Stimulated activated CD8-positive, alpha-beta memory T cell treated with anti-CD3 and anti-CD28 coated beads, Interleukin-7, amount 100 ng/mL, for 48 hours (primary cell): ENCODE measurements around the gene FUT4.
"Not testable (repeated sequence)": the region's sequence is repeated elsewhere in the genome, so short reads cannot be mapped to it uniquely, and the experiment has no call there.

ENCODE experiments used
- DNase-seq, 2 donors: peaks; one replicate each; pipeline ENCODE4 v3.0.0-alpha.2; 2020; ENCODE audit warnings: low read depth in 1 of 2; ENCODE audit errors: extremely low read depth in 1 of 2

The FUT4 gene, protein sequence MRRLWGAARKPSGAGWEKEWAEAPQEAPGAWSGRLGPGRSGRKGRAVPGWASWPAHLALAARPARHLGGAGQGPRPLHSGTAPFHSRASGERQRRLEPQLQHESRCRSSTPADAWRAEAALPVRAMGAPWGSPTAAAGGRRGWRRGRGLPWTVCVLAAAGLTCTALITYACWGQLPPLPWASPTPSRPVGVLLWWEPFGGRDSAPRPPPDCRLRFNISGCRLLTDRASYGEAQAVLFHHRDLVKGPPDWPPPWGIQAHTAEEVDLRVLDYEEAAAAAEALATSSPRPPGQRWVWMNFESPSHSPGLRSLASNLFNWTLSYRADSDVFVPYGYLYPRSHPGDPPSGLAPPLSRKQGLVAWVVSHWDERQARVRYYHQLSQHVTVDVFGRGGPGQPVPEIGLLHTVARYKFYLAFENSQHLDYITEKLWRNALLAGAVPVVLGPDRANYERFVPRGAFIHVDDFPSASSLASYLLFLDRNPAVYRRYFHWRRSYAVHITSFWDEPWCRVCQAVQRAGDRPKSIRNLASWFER

DNA sequence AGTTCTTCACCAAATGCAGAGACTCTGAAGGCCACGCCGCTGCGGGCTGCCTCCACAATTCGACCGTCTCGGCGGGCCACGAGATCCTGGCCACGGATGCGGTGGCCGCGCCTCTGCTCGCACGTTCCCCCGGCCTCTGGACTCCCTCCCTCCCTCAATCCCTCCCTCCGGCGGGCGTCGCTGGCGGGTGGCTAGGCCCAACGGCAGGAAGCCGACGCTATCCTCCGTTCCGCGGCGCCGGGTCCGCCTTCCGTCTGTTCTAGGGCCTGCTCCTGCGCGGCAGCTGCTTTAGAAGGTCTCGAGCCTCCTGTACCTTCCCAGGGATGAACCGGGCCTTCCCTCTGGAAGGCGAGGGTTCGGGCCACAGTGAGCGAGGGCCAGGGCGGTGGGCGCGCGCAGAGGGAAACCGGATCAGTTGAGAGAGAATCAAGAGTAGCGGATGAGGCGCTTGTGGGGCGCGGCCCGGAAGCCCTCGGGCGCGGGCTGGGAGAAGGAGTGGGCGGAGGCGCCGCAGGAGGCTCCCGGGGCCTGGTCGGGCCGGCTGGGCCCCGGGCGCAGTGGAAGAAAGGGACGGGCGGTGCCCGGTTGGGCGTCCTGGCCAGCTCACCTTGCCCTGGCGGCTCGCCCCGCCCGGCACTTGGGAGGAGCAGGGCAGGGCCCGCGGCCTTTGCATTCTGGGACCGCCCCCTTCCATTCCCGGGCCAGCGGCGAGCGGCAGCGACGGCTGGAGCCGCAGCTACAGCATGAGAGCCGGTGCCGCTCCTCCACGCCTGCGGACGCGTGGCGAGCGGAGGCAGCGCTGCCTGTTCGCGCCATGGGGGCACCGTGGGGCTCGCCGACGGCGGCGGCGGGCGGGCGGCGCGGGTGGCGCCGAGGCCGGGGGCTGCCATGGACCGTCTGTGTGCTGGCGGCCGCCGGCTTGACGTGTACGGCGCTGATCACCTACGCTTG lies at the start of gene FUT4:
TSS of gene FUT4 (plus strand) at position 227 of the 951 bp plus-strand sequence. CDS start at position 440, 213 bp downstream.
- DNase-seq: peak; percentile 63 to 71

DNA sequence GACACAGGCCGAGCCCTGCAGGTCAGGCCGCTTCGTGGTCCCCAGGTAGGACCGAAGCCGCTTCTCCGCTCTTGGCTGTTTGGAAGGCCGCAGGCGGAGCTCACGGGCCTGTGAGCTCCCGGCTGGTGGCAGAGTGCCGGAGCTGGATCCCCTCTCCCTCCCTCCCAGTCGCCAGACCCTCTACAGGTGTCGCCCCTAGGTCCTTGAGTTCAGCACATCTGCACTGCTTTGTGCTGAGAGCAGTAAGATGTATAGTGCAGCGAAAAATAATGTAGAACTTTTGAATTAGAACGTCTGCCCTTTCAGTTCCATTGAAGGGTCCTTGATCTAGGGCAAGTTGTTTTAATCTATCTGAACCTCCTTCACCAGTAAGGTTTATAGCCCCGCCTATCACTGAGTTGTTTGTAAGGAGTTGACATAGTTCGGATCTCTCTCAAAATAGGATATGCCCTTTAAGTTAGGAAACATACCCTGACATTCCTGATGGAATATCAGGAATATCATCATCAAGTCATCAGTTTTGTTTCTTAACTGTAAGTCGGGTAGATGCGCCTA lies 49.5 kb upstream of the FUT4 start:
- DNase-seq: no peak

DNA sequence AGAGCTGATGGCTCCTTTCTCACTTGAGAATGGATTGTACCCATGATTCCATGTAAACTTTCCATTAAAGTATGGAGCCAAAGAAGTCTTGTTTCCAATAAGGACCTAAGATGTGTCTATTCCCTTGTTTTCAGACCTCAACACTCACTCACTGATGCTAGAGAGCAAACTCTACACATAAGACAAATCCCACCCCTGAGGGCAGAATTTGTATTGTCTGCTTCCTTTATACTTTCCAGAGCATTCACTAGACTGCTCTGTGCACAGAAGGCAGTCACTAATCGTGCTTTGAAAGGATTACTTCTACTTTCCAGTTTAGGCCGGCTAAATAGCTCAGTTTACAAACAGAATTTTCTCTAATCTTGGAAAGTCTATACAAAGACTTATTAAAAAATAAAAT lies 43.5 kb upstream of the FUT4 start:
- no peak for DNase-seq

DNA sequence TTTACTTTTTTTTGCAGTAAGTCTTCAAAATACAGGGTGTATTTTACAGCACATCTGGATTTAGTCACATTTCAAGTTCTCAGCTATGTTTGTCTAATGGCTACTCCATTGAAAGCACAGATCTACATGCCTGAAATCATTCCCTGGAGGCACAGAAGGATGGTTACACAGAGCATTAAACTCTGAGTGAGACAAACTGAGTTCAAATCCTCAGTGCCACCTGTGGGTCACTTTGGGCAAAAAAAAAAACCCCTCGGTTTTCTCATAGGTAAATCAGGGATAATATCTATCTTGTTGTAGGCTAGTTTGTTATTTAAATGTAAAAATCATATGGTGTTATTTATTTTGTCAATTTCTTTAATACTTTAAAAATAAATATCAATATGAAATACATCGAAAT lies 42.2 kb upstream of the FUT4 start:
- DNase-seq: no peak

DNA sequence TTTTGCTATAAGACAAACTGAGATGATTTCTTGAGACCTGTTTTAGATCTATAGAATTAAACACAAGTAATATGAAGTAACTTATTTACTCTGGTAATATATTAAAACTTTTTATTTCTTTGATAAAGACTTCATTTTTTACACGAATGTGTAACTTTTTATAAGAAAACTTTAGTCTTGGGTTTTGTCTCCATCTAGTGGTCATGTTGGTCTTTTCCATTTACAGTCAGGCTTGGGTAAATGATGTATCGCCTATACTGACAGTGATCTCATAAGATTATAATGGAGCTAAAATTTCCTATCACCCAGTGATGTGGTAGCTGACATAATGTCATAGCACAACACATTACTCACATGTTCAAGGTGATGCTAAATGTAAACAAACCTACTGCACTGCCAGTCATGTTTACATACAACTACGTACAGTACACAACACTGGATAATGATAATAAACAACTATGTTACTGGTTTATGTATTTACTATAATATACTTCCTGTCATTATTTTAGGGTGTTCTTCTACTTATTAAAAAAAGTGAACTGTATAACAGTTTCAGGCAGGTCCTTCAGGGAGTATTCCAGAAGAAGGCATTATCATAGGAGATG lies 38.9 kb upstream of the FUT4 start:
- no peak for DNase-seq

DNA sequence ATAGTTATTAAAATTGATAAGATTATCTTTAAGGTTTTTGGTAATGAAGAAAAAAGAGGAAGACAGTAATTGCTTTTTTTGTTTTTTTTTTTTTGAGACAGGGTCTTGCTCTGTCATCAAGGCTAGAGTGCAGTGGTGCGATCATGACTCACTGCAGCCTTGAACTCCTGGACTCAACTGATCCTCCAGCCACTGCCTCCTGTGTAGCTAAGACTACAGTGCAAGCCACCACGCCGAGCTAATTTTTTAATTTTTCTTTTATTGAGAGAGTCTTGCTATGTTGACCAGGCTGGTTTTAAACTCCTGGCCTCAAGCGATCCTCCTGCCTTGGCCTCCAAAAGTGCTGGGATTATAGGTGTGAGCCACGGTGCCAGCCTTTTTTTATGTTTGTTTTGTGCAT lies 37.2 kb upstream of the FUT4 start:
- DNase-seq: not testable (repeated sequence)

DNA sequence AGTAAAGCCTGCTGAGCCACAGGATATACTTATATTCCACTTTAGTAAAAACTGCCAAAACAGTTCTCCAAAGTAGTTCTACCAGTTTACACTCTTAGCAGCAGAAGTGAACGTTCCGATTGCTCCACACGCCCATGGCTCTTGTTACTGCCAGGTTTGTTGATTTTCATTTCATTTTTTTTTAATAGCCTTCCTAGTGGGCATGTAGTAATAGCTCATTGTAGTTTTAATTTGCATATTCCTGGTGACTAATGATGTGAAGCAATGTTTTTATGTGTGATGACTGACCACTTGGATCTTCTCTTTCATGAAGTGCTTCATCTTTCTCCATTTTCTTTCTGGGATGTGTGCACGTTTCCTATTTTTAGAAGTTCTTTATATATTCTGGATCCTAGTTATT lies 36.2 kb upstream of the FUT4 start:
- DNase-seq: no peak

DNA sequence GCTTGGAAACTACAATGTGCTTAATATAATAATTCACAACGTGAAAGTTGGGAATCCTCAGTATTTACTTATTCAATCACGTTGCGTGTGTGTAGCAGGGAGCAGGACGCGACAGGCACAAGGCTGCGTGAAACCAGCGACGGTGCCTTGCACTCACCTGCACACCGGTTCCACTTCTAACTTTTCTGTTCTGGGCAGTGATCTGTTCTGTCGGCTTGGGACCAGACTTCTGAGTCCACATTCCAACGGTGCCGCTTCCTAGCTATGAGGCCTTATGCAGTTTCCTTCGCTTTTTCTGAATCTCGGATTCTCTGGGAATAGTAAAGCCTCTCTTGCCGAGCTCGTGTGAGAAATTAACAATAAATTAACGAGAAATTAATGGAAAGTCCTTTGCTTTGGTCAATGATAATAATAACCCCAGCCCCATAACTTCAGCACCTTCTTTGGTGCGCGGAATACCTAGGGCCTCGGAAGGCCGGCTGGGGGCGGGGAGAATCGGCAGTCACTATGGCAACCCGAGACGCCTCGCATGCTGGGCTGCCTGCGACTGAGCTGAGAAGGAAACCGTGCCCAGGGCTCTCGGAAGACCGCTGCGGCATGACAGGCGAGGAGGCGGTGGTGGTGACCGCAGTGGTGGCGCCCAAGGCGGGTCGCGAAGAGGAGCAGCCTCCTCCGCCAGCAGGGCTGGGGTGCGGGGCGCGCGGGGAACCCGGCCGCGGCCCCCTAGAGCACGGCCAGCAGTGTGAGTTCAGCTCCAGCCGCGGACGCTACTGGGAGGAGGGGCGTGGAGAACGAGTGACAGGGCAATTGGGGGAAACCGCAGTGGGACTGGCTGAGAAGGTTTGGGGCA lies 31.6 kb upstream of the FUT4 start, which contains the start of gene C11orf97:
TSS of gene C11orf97 (plus strand) at position 530 of the 850 bp plus-strand sequence. CDS start at position 598, 68 bp downstream.
- peak; percentile 36 to 48 for DNase-seq

DNA sequence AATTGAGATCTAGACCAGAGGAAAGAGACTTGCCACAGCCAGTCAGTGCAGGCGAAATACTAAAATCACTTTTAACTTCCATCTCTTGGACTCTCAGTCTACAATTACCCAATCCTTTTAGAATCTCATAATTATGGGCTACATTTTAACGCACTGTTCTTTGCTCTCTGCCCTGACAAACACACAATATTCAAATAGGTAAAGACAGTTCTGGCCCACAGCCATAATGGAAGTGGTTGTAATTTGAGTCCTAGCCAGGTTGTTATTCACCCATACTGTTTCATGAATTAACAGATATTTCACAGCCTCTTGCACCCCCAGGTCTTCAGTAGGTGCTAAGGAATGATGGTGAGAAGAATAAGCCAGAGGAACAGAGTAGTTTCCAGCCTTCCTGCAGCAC lies 30.6 kb upstream of the FUT4 start:
- no peak for DNase-seq

DNA sequence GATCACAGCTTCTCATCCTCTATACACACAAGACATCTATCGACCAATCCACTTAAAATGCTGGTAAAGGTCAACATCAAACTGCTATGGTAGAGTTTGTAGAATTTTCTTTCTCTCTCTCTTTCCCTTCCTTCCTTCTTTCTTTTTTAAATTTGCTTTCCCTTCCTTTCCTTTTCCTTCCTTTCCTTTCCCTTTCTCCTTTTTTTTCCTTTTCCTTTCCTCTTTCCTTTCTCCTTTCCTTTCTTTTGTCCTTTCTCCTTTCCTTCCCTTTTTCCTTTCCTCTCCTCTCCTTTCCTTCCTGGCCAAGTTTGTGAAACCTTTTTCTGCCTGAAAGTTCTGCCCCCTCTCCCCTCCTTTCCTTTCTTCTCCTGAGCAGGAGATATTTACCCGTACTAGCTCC lies 28.3 kb upstream of the FUT4 start:
- no peak for DNase-seq

DNA sequence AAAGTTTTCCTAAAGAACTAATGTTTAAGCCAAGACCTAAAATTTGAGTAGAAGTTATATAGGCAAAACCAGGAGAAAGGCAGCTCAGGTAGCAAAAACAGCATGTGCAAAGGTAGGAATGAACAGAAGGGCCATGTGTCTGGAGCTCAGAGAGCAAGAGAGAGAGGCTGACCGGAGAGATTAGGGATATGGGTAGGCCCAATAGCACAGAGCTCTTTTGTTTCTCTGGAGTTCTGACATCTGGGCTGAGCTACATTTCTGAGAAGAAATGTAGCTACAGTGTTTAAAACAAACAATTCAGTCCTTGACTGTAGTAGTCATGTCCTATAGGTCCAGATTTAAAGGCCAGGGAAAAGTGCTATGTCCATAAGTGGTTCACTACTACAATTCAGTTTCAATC lies 27.0 kb upstream of the FUT4 start:
- no peak for DNase-seq

DNA sequence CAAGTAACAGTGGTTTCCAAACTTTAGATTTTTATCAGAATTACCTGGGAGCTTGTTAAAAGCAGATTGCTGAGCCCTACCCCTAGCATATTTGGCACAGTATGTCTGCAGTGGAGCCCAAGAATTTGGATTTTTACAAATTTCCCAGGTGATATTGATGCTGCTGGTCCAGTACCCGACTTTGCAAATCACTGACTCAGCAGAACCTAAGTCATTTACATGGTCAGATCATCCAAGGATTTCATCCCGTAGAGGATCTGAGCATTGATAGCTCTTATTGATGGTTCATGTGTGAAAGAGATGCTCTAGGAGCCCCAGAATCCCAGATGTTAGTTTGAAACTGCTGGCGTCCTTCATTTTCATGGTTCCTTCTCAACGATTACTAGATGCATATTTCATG lies 25.4 kb upstream of the FUT4 start:
- DNase-seq: no peak

DNA sequence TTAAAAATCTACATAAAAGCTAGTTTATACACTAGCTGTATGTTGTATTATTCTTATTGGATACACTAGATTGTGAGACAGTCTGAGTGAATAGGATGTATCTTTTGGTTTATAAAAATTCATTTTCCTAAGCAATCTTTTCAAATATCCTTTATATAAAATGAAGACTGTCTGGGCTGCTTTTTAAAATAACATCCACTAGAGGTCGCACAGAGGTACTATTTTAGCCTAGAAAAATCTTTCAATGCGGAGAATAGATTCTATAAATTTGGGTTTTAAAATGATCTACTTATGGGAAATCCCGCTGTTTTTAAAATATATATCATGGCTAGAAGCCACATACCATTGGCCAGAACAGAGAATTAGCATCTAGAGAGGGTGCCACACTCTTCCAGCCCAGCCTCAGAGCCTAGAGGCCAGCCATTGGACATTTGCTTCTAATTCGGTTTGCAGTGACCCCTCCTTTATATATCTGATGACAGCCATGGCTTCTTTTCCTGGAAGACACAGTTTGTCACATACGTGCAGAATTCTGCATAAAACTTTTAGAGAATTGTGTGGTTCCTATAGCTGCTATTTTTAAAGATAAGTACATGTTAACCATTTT lies 24.1 kb upstream of the FUT4 start:
- DNase-seq: no peak

DNA sequence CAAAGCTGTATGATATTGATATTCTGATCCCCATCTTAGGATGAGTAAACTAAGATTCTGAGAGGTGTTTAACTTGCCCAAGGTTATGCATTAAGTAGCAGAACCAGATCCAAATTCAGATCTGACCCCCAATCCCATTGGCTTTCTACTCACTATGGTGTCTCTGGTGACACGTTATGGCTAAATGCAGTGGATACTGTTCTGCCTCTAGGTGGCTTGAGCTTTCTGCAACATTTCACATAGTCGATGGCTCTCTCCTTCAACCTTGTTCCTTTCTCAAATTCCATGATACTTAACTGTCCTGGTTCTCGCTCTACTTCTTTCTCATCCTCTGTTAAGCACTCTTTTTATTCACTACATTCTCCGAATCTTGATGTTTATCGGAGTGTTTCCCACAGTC lies 22.0 kb upstream of the FUT4 start:
- DNase-seq: no peak

DNA sequence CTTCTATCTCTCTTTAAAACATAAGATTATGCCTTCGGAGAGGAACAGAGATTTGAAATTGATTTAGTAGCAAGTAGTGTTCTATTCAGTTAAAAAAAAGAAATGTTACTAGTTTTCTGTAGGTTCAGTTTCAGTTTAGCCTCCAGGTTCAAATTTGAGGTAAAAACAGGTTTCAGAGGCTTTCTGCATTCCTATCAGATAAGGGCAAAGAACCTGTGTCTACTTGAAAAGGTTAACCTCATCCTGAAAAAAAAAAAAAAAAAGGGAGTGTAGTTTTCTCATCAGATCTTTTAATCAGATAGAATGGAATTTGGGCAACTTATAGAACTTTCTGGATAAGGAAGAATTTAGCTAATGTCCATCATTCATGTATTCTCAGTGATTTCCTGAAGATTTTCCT lies 19.4 kb upstream of the FUT4 start:
- no peak for DNase-seq

DNA sequence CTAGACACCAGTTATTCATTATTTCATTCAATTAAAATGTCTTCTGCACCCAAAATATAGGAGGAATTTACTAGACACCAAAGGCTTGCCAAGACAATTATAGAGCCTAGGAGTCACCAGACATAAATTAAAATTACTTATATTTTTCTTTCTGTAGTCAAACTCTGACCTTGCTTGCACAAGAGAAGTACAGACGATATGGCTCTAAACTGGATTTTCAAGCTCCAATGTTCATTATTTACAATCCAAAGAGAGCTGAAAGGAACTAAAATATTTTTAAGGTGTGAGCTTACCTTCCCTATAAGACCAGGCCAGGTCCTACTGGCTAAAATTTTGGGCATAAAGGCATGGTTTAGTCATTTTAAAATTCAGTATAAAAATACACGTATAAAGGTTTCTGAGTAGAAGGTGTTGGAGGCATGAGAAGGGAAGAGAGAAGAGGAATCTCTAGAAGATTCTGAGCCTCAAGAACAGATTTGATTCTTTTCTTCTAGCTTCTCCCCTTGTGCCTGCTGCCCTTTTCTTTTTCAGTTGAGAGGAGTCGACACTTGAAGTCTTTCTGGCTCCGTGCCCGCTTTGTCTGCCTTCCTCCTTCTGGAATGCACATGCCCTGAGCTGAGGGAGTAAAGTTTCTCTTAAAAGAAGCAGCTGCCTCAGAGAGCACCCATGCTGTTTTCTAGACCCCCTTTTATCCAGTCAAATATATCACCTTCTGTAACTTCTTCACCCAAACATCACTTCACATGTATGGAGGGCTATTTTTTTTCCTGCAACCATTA lies 18.0 kb upstream of the FUT4 start:
- no peak for DNase-seq

DNA sequence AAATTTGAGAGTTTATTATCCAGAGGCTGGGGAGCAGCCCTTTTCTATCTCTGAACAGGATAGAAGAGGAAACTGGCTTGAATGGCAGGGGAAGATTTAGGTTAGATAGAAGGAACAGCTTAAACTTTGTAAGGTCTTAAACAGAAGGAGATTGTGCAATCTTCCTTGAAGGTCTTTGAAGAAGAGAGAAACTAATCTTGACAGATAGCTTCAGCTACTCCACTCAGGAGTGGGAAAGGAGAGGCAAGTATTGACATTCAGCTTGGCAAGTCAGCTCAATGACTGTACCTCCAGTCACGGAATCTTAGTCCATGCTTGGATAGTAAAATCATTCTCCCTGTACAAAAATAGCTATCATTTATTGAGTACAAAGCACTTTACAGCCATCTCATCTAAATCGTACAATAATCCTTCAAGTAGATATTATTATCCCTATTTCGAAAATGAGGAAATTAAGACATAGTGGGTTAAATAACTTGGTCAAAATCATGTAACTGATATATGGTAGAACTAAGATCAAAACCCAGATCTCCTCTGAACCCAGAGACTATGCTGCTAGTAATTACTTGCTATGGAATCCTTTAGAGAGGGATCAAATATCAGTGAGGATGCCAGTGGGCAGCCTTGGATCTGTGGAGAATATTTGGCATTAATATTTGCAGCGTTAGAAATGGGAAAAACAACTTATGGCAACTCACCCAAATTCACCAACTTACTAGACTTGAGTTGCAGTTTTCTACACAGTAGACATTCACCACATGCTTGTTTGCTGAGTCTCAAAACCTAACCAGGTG lies 16.9 kb upstream of the FUT4 start:
- DNase-seq: no peak

DNA sequence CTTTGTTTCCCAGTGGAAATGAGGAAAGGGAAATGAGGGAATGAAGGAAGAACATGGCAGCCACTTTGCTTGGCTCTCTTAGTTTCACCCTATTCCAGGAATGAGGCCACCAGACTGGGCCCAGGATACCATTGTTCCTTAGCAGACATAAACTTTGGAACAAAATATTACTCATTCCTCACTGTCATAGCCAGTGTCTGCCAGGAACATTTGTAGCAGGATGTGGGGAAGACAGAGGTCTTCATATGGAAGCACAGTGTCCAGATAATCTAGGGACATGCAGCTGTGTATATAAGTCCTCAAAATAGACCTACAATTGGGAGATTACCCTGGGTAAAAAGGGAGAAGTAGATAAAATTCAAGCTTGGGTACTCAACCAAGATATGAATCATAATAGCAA lies 15.2 kb upstream of the FUT4 start:
- no peak for DNase-seq
